Lung microvascular endothelial cell (primary cell): Measurements from ENCODE around the gene RNF135. TPM values are rescaled to one million over a fixed set of nuclear protein-coding genes. Genes with fewer than 3 reads are reported as not detected.
"Not testable (repeated sequence)": the region's sequence is repeated elsewhere in the genome, so short reads cannot be mapped to it uniquely, and the experiment has no call there.

Source experiments
- DNase-seq, 2 donors: peaks; one replicate each; pipeline versions ENCODE4 v3.0.0 to v3.0.0-alpha.2; 2010; ENCODE audit warnings: low read depth in 2 of 2
- total RNA-seq: library from RNA; depleted of rRNA; stranded (reverse); fragments of >200 nt; gene quantifications from 2 replicates; pipeline ENCODE4 v1.2.1, GENCODE V29; 2014

RNF135 gene
- 0.60 and 1.3 TPM in 2 replicates for total RNA-seq

GRCh38 chr17:30970831-30971567 lies at the start of gene RNF135:
Gene RNF135, plus strand, starts transcription at chr17:30971039. Its CDS starts 35 bp downstream, at chr17:30971074.
- DNase-seq: peak; percentile 69 to 81

GRCh38 chr17:30921544-30922196 lies 49.2 kb upstream of the RNF135 start, which contains the start of gene ADAP2:
Gene ADAP2, plus strand, starts transcription at chr17:30921945. Its CDS starts 70 bp downstream, at chr17:30922015.
- DNase-seq: peak; percentile 10 to 32

- DNase-seq: no peak
These were observed 48.4 kb upstream of the RNF135 start for GRCh38 chr17:30922235-30923030.

- DNase-seq: no peak
These were observed 46.5 kb upstream of the RNF135 start for GRCh38 chr17:30924341-30924740.

- no peak for DNase-seq
These were observed 44.3 kb upstream of the RNF135 start for GRCh38 chr17:30926516-30926915.

- no peak for DNase-seq
These were observed 43.1 kb upstream of the RNF135 start for GRCh38 chr17:30927756-30928155.

GRCh38 chr17:30928584-30928983 lies 42.3 kb upstream of the RNF135 start:
- DNase-seq: no peak

GRCh38 chr17:30929081-30929633 lies 41.7 kb upstream of the RNF135 start:
- no peak for DNase-seq

GRCh38 chr17:30929861-30930260 lies 41.0 kb upstream of the RNF135 start:
- not testable (repeated sequence) for DNase-seq

GRCh38 chr17:30930495-30930894 lies 40.3 kb upstream of the RNF135 start:
- DNase-seq: no peak

- not testable (repeated sequence) for DNase-seq
These were observed 39.3 kb upstream of the RNF135 start for GRCh38 chr17:30931582-30931981.

- no peak for DNase-seq
These were observed 36.9 kb upstream of the RNF135 start for GRCh38 chr17:30933966-30934365.

- DNase-seq: peak in 1 of 2 donors; percentile 22
These were observed 31.7 kb upstream of the RNF135 start for GRCh38 chr17:30939051-30939689.

GRCh38 chr17:30942308-30943079 lies 28.3 kb upstream of the RNF135 start:
- no peak for DNase-seq

GRCh38 chr17:30947796-30948195 lies 23.0 kb upstream of the RNF135 start:
- no peak for DNase-seq

- DNase-seq: no peak
These were observed 20.6 kb upstream of the RNF135 start for GRCh38 chr17:30950189-30950588.

GRCh38 chr17:30950669-30951399 lies 20.0 kb upstream of the RNF135 start:
- DNase-seq: peak; percentile 53 to 93

GRCh38 chr17:30952638-30953393 lies 18.0 kb upstream of the RNF135 start:
- DNase-seq: no peak
